H54 (cell line): ENCODE measurements around the gene PRKCA.
"Not testable (repeated sequence)": the region's sequence is repeated elsewhere in the genome, so short reads cannot be mapped to it uniquely, and the experiment has no call there.

Experiments used
- DNase-seq: peaks from one replicate; pipeline ENCODE4 v3.0.0; 2011; ENCODE audit warnings: low spot score, mixed read lengths; ENCODE audit not compliant: insufficient read length
- FAIRE-seq: peaks from 3 replicates; lab custom pipeline; 2011; peaks lifted over from hg19 to GRCh38; lab: Jason Lieb, UNC
- POLR2A ChIP-seq: IDR thresholded peaks from 2 replicates; pipeline ENCODE4 v1.6.1; 2011; ENCODE audit warnings: low read depth, mild to moderate bottlenecking, low read length

PRKCA gene

GRCh38 chr17:66347661-66348514 lies 45.5 kb downstream of the PRKCA start:
- DNase-seq = no peak
- no peak for TF ChIP-seq POLR2A
- no peak for FAIRE-seq

- DNase-seq = peak; percentile 39
- peak; percentile 97 for FAIRE-seq
Observed at GRCh38 chr17:66348584-66349165, 46.3 kb downstream of the PRKCA start.

GRCh38 chr17:66349521-66350254 lies 47.3 kb downstream of the PRKCA start:
- FAIRE-seq (no peak), DNase-seq (no peak)
- TF ChIP-seq POLR2A = no peak

More at GRCh38 chr17:66348584-66349165, 46.3 kb downstream of the PRKCA start:
- no peak for TF ChIP-seq POLR2A

- DNase-seq, FAIRE-seq: not testable (repeated sequence)
Observed at GRCh38 chr17:66350576-66350975, 48.2 kb downstream of the PRKCA start.

- TF ChIP-seq POLR2A = no peak
- no peak for FAIRE-seq
- no peak for DNase-seq
Observed at GRCh38 chr17:66351033-66351432, 48.6 kb downstream of the PRKCA start.

GRCh38 chr17:66351701-66352100 lies 49.3 kb downstream of the PRKCA start:
- FAIRE-seq (no peak), DNase-seq (no peak)
- no peak for TF ChIP-seq POLR2A

GRCh38 chr17:66353937-66354401 lies 51.6 kb downstream of the PRKCA start:
- FAIRE-seq = peak; percentile 55
- no peak for TF ChIP-seq POLR2A
- no peak for DNase-seq

- no peak for FAIRE-seq
- no peak for TF ChIP-seq POLR2A
- DNase-seq = no peak
Observed at GRCh38 chr17:66354472-66354871, 52.1 kb downstream of the PRKCA start.

- FAIRE-seq = no peak
- no peak for TF ChIP-seq POLR2A
- DNase-seq = no peak
Observed at GRCh38 chr17:66354981-66355380, 52.6 kb downstream of the PRKCA start.

GRCh38 chr17:66355510-66355909 lies 53.1 kb downstream of the PRKCA start:
- DNase-seq (no peak), FAIRE-seq (no peak)
- no peak for TF ChIP-seq POLR2A

GRCh38 chr17:66357037-66357436 lies 54.6 kb downstream of the PRKCA start:
- DNase-seq = peak; percentile 30
- peak; percentile 33 for FAIRE-seq
- TF ChIP-seq POLR2A = no peak

- FAIRE-seq = no peak
- no peak for TF ChIP-seq POLR2A
- DNase-seq = no peak
Observed at GRCh38 chr17:66359351-66359750, 56.9 kb downstream of the PRKCA start.

GRCh38 chr17:66360961-66361565 lies 58.6 kb downstream of the PRKCA start:
- DNase-seq, FAIRE-seq: not testable (repeated sequence)

GRCh38 chr17:66364508-66364907 lies 62.1 kb downstream of the PRKCA start:
- FAIRE-seq = no peak
- no peak for TF ChIP-seq POLR2A

More at GRCh38 chr17:66364508-66364907, 62.1 kb downstream of the PRKCA start:
- no peak for DNase-seq
